Liver (tissue), 9 donors: ENCODE data around the gene PROX1. TPM values are rescaled to one million over a fixed set of nuclear protein-coding genes. Genes with fewer than 3 reads are reported as not detected.

Experiments
- DNase-seq: peaks from one replicate; pipeline ENCODE4 v3.0.0-alpha.2; 2017; ENCODE audit warnings: low spot score
- H3K27ac ChIP-seq, 2 donors: one replicate each; pipeline ENCODE4 v1.7.0; 2013; ENCODE audit warnings: inconsistent platforms in 2 of 2, low read length in 2 of 2, control low read depth in 1 of 2, low read depth in 1 of 2, mild to moderate bottlenecking in 1 of 2
- H3K27me3 ChIP-seq, 4 donors: one replicate each; pipeline versions ENCODE4 v1.6.1 to v1.7.0; 2013; ENCODE audit warnings: low read length in 3 of 4, inconsistent platforms in 1 of 4, mild to moderate bottlenecking in 1 of 4, moderate library complexity in 1 of 4; ENCODE audit not compliant: control insufficient read depth in 4 of 4, insufficient read depth in 4 of 4
- H3K36me3 ChIP-seq, 4 donors: one replicate each; pipeline versions ENCODE4 v1.6.1 to v1.7.0; 2013; ENCODE audit warnings: low read length in 3 of 4, mild to moderate bottlenecking in 3 of 4, low read depth in 1 of 4, moderate library complexity in 1 of 4; ENCODE audit not compliant: control insufficient read depth in 4 of 4, insufficient read depth in 3 of 4
- H3K4me1 ChIP-seq, 4 donors: one replicate each; pipeline versions ENCODE4 v1.6.1 to v1.7.0; 2013; ENCODE audit warnings: low read length in 3 of 4, mild to moderate bottlenecking in 3 of 4, moderate library complexity in 1 of 4; ENCODE audit not compliant: control insufficient read depth in 4 of 4, insufficient read depth in 4 of 4
- H3K4me3 ChIP-seq, 3 donors: one replicate each; pipeline versions ENCODE4 v1.6.1 to v1.7.0; 2013; ENCODE audit warnings: low read length in 3 of 3, control low read depth in 1 of 3, low read depth in 1 of 3, mild to moderate bottlenecking in 1 of 3
- H3K9ac ChIP-seq, 2 donors: one replicate each; pipeline ENCODE4 v1.7.0; 2013; ENCODE audit warnings: low read length in 2 of 2, mild to moderate bottlenecking in 2 of 2, moderate library complexity in 2 of 2, control low read depth in 1 of 2, low read depth in 1 of 2
- H3K9me3 ChIP-seq, 4 donors: one replicate each; pipeline versions ENCODE4 v1.6.1 to v1.7.0; 2013; ENCODE audit warnings: low read length in 3 of 4; ENCODE audit not compliant: control insufficient read depth in 4 of 4
- FOXA1 ChIP-seq: IDR thresholded peaks from 2 replicates; pipeline ENCODE4 v1.6.1; 2016; ENCODE audit warnings: antibody characterized with exemption
- FOXA2 ChIP-seq: IDR thresholded peaks from 2 replicates; pipeline ENCODE4 v1.6.1; 2016; ENCODE audit warnings: antibody characterized with exemption
- GABPA ChIP-seq, 2 donors: IDR thresholded peaks in 1 of 2; conservative IDR thresholded peaks in 1 of 2; 2 replicates each; pipeline ENCODE4 v1.6.1; 2016; ENCODE audit warnings: antibody characterized with exemption in 2 of 2, mild to moderate bottlenecking in 1 of 2, moderate library complexity in 1 of 2
- HNF4A ChIP-seq, 2 donors: conservative IDR thresholded peaks; 2 replicates each; pipeline ENCODE4 v1.6.1; 2016; ENCODE audit warnings: antibody characterized with exemption in 2 of 2, mild to moderate bottlenecking in 2 of 2
- HNF4G ChIP-seq: IDR thresholded peaks from 2 replicates; pipeline ENCODE4 v1.6.1; 2016; ENCODE audit warnings: antibody characterized with exemption
- JUND ChIP-seq, 2 donors: IDR thresholded peaks; 2 replicates each; pipeline ENCODE4 v1.6.1; 2016; ENCODE audit warnings: antibody characterized with exemption in 2 of 2
- RAD21 ChIP-seq, 2 donors: IDR thresholded peaks; 2 replicates each; pipeline ENCODE4 v1.6.1; 2016; ENCODE audit warnings: antibody characterized with exemption in 2 of 2, mild to moderate bottlenecking in 2 of 2
- TAF1 ChIP-seq: conservative IDR thresholded peaks from 2 replicates; pipeline ENCODE4 v1.6.1; 2016; ENCODE audit warnings: antibody characterized with exemption, mild to moderate bottlenecking
- YY1 ChIP-seq: IDR thresholded peaks from 2 replicates; pipeline ENCODE4 v1.6.1; 2016; ENCODE audit warnings: antibody characterized with exemption, mild to moderate bottlenecking
- WGBS: extraction: QIAGEN DNeasy Blood & Tissue Kit; methylation state at CpG from one replicate; pipeline ENCODE4 v1.1.7; 2013; 5-methylcytosine and 5-hydroxymethylcytosine counted together
- polyA plus RNA-seq, 2 donors: library from polyadenylated mRNA; stranded (reverse) in 1 of 2; unstranded in 1 of 2; fragments of 200-250 nt in 1 of 2; fragments of >200 nt in 1 of 2; fragmentation: Nextera tagmentation in 1 of 2; extraction: Ambion mirVana in 1 of 2; gene quantifications; one replicate each; pipeline versions ENCODE4 v1.2.1 to v1.2.3, GENCODE V29; 2013 to 2015
- total RNA-seq, 2 donors: library from RNA; depleted of rRNA; stranded (reverse); fragments of >200 nt; gene quantifications; one replicate each; pipeline ENCODE4 v1.2.3, GENCODE V29; 2014
- TF ChIP-seq, protein P1 (sequence below): IDR thresholded peaks from 2 replicates; pipeline ENCODE4 v1.6.1; 2016; ENCODE audit warnings: antibody characterized with exemption
- TF ChIP-seq, protein P2 (sequence below): IDR thresholded peaks from 2 replicates; pipeline ENCODE4 v1.6.1; 2016; ENCODE audit warnings: antibody characterized with exemption, mild to moderate bottlenecking
- TF ChIP-seq, protein P3 (sequence below): IDR thresholded peaks from 2 replicates; pipeline ENCODE4 v1.6.1; 2016; ENCODE audit warnings: antibody characterized with exemption
- TF ChIP-seq, protein P4 (sequence below): IDR thresholded peaks from 2 replicates; pipeline ENCODE4 v1.6.1; 2016; ENCODE audit warnings: antibody characterized with exemption
- TF ChIP-seq, protein P5 (sequence below): fragments of 150-350 bp; IDR thresholded peaks from 2 replicates; pipeline ENCODE4 v1.5.1; 2017; ENCODE audit warnings: improper control_type of control experiment, low read depth, low read length; ENCODE audit not compliant: missing input control
- donor health status: healthy.
- donor health status: healthy.
- donor health status: healthy.
- donor health status: healthy.
- donor health status: healthy.

The PROX1 gene
- total and polyA plus RNA-seq, 4 donors: 18.3 to 101 (median 31.3) TPM

DNA sequence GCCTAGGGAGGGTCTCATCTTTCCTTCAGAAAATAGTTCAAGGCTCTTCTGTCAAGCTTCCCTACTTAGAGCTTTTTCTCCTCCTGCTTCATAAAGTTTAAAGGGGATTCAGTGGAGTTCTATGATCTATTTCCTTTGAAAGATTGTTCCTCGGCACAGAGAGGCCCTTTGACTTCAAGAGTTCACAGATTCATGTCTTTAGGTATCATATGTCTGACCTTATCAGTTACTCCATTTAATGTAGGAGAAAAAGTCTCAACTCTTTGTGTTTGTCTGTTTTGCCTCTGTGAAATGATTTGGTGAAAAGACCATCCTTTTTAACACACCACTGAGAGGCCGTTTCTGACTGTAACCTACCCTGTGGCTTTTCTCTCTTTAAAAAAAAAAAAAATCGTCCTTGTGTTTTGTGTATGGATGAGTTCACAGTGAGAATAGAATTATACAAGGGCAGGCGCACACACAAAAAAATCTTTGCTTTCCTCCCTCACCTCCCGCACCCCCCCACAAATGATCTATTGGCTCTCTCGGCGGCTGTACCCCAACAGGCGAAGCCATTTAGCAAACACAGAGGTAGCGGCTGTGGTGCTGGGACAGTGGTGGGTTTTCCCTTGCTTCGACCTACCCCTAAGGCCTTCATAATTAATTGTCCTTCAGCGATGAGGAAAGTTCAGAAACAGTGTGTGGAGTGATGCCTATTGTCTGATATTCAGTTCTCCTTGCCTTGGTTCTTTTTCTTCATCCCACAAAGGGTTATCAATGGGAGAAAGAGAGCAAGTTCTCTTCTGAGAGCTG lies 29.6 kb downstream of the PROX1 start:
- Histone ChIP-seq H3K27ac (no peak overlapping the region), H3K9ac (peak overlapping the region in 1 of 2 donors; percentile 10), H3K27me3 (no peaks in the 10 kb centered on the region), H3K4me1 (peaks cover 11 to 86% (median 46%) of the 10 kb centered on the region in 4 donors), H3K9me3 (no peaks in the 10 kb centered on the region), H3K36me3 (peaks cover 3 to 43% (median 35%) of the 10 kb centered on the region in 4 donors), H3K4me3 (no peak overlapping the region)
- TF ChIP-seq TAF1 (no peak), GABPA (IDR thresholded peaks at IDR 0.05 in 1 of 2, conservative IDR thresholded peaks at IDR 0.05 in 1 of 2) (no peak), JUND (IDR thresholded peaks at IDR 0.05) (no peak), YY1 (no peak), HNF4A (conservative IDR thresholded peaks at IDR 0.05) (no peak), FOXA1 (no peak), HNF4G (no peak), FOXA2 (no peak), RAD21 (IDR thresholded peaks at IDR 0.05) (no peak)
- TF ChIP-seq, protein P1, sequence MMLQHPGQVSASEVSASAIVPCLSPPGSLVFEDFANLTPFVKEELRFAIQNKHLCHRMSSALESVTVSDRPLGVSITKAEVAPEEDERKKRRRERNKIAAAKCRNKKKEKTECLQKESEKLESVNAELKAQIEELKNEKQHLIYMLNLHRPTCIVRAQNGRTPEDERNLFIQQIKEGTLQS: no peak
- TF ChIP-seq, protein P2, sequence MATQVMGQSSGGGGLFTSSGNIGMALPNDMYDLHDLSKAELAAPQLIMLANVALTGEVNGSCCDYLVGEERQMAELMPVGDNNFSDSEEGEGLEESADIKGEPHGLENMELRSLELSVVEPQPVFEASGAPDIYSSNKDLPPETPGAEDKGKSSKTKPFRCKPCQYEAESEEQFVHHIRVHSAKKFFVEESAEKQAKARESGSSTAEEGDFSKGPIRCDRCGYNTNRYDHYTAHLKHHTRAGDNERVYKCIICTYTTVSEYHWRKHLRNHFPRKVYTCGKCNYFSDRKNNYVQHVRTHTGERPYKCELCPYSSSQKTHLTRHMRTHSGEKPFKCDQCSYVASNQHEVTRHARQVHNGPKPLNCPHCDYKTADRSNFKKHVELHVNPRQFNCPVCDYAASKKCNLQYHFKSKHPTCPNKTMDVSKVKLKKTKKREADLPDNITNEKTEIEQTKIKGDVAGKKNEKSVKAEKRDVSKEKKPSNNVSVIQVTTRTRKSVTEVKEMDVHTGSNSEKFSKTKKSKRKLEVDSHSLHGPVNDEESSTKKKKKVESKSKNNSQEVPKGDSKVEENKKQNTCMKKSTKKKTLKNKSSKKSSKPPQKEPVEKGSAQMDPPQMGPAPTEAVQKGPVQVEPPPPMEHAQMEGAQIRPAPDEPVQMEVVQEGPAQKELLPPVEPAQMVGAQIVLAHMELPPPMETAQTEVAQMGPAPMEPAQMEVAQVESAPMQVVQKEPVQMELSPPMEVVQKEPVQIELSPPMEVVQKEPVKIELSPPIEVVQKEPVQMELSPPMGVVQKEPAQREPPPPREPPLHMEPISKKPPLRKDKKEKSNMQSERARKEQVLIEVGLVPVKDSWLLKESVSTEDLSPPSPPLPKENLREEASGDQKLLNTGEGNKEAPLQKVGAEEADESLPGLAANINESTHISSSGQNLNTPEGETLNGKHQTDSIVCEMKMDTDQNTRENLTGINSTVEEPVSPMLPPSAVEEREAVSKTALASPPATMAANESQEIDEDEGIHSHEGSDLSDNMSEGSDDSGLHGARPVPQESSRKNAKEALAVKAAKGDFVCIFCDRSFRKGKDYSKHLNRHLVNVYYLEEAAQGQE: no peak
- TF ChIP-seq, protein P3, sequence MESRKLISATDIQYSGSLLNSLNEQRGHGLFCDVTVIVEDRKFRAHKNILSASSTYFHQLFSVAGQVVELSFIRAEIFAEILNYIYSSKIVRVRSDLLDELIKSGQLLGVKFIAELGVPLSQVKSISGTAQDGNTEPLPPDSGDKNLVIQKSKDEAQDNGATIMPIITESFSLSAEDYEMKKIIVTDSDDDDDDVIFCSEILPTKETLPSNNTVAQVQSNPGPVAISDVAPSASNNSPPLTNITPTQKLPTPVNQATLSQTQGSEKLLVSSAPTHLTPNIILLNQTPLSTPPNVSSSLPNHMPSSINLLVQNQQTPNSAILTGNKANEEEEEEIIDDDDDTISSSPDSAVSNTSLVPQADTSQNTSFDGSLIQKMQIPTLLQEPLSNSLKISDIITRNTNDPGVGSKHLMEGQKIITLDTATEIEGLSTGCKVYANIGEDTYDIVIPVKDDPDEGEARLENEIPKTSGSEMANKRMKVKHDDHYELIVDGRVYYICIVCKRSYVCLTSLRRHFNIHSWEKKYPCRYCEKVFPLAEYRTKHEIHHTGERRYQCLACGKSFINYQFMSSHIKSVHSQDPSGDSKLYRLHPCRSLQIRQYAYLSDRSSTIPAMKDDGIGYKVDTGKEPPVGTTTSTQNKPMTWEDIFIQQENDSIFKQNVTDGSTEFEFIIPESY: no peak
- TF ChIP-seq, protein P4, sequence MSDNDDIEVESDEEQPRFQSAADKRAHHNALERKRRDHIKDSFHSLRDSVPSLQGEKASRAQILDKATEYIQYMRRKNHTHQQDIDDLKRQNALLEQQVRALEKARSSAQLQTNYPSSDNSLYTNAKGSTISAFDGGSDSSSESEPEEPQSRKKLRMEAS: no peak
- TF ChIP-seq, protein P5, sequence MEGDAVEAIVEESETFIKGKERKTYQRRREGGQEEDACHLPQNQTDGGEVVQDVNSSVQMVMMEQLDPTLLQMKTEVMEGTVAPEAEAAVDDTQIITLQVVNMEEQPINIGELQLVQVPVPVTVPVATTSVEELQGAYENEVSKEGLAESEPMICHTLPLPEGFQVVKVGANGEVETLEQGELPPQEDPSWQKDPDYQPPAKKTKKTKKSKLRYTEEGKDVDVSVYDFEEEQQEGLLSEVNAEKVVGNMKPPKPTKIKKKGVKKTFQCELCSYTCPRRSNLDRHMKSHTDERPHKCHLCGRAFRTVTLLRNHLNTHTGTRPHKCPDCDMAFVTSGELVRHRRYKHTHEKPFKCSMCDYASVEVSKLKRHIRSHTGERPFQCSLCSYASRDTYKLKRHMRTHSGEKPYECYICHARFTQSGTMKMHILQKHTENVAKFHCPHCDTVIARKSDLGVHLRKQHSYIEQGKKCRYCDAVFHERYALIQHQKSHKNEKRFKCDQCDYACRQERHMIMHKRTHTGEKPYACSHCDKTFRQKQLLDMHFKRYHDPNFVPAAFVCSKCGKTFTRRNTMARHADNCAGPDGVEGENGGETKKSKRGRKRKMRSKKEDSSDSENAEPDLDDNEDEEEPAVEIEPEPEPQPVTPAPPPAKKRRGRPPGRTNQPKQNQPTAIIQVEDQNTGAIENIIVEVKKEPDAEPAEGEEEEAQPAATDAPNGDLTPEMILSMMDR: no peak
- no peak for DNase-seq
- 86% methylated on average over 11 of the region's 11 CpGs for WGBS
